ENCODE measurements around the gene AZU1. TPM values are rescaled to one million over a fixed set of nuclear protein-coding genes. Genes with fewer than 3 reads are reported as not detected.
"Not testable (repeated sequence)": the region's sequence is repeated elsewhere in the genome, so short reads cannot be mapped to it uniquely, and the experiment has no call there.

The AZU1 gene
- total and polyA plus RNA-seq, 2 experiments from 2014 or later, result 1.5 to 5.7 TPM

- H3K36me3 ChIP-seq, result no peaks in the 10 kb centered on the region
- H3K27ac ChIP-seq, result no peak within 1 kb of the TSS
- H3K4me1 ChIP-seq (ENCODE audit: low read depth), result no peaks in the 10 kb centered on the region
- no peak for TF ChIP-seq CTCF (IDR thresholded peaks at IDR 0.05; ENCODE audit: low read depth, low read length)
- DNase-seq (ENCODE audit: low read depth in 1 of 2, low spot score in 1 of 2), result no peak
- no peaks in the 10 kb centered on the region for H3K27me3 ChIP-seq
- no peak within 1 kb of the TSS for H3K4me3 ChIP-seq
- no peaks in the 10 kb centered on the region for H3K9me3 ChIP-seq (ENCODE audit: low read depth)
Observed at GRCh38 chr19:852136-853013, 24.7 kb downstream of the AZU1 start, which contains the start of gene ELANE. TSS of gene ELANE (plus strand) at chr19:852303. CDS start at chr19:852329, 26 bp downstream.

GRCh38 chr19:853014-853585 lies 25.5 kb downstream of the AZU1 start:
- Histone ChIP-seq H3K27ac (no peak overlapping the region), H3K9me3 (ENCODE audit: low read depth) (no peaks in the 10 kb centered on the region), H3K27me3 (no peaks in the 10 kb centered on the region), H3K36me3 (no peaks in the 10 kb centered on the region), H3K4me1 (ENCODE audit: low read depth) (no peaks in the 10 kb centered on the region), H3K4me3 (no peak overlapping the region)
- DNase-seq (ENCODE audit: low read depth in 1 of 2, low spot score in 1 of 2), result no peak
- TF ChIP-seq CTCF (IDR thresholded peaks at IDR 0.05; ENCODE audit: low read depth, low read length), result no peak

GRCh38 chr19:853614-854220 lies 26.1 kb downstream of the AZU1 start:
- H3K27ac ChIP-seq; H3K4me1 ChIP-seq (ENCODE audit: low read depth); H3K4me3 ChIP-seq; DNase-seq (ENCODE audit: low read depth in 1 of 2, low spot score in 1 of 2); H3K9me3 ChIP-seq (ENCODE audit: low read depth); H3K36me3 ChIP-seq; H3K27me3 ChIP-seq: not testable (repeated sequence)

- H3K27me3 ChIP-seq, result peaks cover 7% of the 10 kb centered on the region
- no peak overlapping the region for H3K27ac ChIP-seq
- no peak overlapping the region for H3K4me3 ChIP-seq
- no peaks in the 10 kb centered on the region for H3K36me3 ChIP-seq
- TF ChIP-seq CTCF (IDR thresholded peaks at IDR 0.05; ENCODE audit: low read depth, low read length), result no peak
- no peak for DNase-seq (ENCODE audit: low read depth in 1 of 2, low spot score in 1 of 2)
- no peaks in the 10 kb centered on the region for H3K4me1 ChIP-seq (ENCODE audit: low read depth)
- H3K9me3 ChIP-seq (ENCODE audit: low read depth), result no peaks in the 10 kb centered on the region
Observed at GRCh38 chr19:854549-854948, 26.9 kb downstream of the AZU1 start.

GRCh38 chr19:855142-855541 lies 27.5 kb downstream of the AZU1 start:
- Histone ChIP-seq H3K36me3 (no peaks in the 10 kb centered on the region), H3K9me3 (ENCODE audit: low read depth) (no peaks in the 10 kb centered on the region), H3K27me3 (peaks cover 13% of the 10 kb centered on the region), H3K4me1 (ENCODE audit: low read depth) (no peaks in the 10 kb centered on the region), H3K27ac (no peak overlapping the region), H3K4me3 (no peak overlapping the region)
- no peak for DNase-seq (ENCODE audit: low read depth in 1 of 2, low spot score in 1 of 2)
- no peak for TF ChIP-seq CTCF (IDR thresholded peaks at IDR 0.05; ENCODE audit: low read depth, low read length)
